ENCODE measurements around the gene RNF152.

- TF ChIP-seq POLR2AphosphoS5 (IDR thresholded peaks at IDR 0.05), result no peak
- TF ChIP-seq CTCF (IDR thresholded peaks at IDR 0.05), result no peak
- TF ChIP-seq POLR2A (IDR thresholded peaks at IDR 0.05), result no peak
- no peak for TF ChIP-seq EP300 (IDR thresholded peaks at IDR 0.05)
Measured at GRCh38 chr18:61838521-61838920, 54.3 kb downstream of the RNF152 start.
